NCI-H2029 (cell line): ENCODE measurements around the gene TMCC3.

Source experiments
- DNase-seq: peaks from one replicate; lab custom pipeline; 2025; lab: John Stamatoyannopoulos, UW

TMCC3 gene

DNA sequence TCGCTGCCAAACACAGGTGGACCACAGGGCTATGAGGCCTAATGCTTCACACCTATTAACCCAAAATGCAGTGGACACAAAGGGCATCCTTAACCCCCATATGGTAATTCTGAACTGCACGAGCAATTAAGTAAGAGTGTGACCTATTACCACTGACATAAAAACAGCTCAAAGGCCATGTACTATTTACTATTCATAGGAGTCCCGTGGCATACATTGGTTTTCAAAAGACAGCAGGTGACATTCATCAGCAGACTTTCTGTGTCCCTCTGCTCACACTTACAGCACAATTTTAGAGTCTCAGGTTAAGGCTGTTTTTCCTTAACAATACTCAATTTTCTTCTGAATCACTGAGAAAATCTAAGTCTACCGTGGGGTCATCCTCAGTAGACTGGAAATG is 23.1 kb upstream of the TMCC3 start:
- no peak for DNase-seq

DNA sequence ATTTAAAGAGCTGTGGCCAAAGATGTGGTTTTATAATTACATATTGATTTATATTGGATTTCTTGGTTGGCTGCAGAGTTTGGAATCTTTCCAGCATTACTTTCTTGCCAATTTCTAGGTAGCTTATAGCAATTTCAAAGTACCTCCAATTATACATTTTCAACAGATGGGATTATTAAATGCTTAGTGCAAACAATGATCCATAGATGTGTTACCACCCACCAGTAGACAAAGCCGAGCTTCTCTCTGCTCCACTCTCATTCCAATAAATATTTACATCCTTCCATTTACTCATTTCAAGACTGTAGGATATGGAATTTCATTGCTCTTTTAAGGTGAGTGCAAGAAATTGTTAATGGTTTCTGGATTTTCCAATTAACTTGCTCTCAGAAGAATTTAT is 21.6 kb upstream of the TMCC3 start:
- no peak for DNase-seq

DNA sequence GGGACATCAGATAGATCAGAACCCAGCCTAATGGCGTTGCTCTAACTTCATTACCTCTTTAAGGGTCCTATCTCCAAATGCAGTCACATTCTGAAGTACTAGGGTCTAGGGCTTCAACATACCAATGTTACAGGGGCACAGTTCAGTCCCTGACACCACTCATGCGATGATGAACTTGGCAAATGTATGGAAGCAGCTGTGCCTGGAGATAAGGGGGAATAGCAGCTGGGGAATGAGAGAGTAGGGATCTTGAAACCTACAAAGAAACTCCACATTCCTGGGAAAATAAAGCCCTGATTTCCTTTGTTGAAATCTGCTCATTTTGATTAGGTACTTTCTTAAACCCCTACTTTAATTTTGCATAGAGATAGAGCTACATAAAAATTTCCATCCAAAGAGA is 20.5 kb upstream of the TMCC3 start:
- DNase-seq = no peak

DNA sequence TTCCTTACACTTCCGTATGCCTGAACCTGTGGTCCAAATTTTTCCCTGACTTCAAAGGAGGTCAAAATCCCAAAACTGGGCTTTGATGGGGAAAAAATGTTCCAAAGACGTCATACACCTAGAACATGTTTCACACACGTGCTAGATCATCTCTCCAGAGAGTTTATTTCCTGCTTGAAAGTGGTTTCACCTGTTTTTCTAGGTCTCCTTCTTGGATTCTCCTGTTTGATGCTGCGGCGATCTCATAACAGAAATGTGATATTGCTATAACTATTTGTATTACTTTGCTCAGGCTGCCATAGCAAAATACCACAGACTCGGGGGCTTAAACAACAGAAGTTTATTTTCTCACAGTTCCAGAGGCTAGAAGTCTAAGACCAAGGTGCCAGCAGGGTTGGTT is 19.7 kb upstream of the TMCC3 start:
- peak; percentile 22 for DNase-seq

DNA sequence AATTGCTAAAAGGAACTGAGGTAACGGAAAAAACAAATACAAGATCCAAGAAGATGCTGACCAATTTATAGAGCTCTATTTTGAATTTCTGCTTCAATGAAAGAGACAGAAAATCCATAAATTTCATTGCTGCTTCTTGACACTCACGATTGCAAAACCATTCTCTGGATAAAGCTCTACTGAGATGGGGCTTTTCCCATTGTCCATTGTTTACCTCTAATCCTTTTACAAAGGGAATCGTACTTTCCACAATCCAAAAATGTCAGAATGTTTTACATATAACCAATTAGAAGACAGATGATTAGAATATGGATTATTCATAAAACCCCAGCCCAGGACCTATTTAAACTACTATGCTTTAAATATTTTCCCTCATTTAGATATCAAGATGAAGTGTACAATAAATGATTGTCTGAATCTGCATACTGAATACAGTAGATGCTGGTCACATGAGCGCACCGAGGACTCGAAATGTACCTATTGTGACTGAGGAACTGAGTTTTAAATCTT is 16.7 kb upstream of the TMCC3 start:
- DNase-seq = no peak

DNA sequence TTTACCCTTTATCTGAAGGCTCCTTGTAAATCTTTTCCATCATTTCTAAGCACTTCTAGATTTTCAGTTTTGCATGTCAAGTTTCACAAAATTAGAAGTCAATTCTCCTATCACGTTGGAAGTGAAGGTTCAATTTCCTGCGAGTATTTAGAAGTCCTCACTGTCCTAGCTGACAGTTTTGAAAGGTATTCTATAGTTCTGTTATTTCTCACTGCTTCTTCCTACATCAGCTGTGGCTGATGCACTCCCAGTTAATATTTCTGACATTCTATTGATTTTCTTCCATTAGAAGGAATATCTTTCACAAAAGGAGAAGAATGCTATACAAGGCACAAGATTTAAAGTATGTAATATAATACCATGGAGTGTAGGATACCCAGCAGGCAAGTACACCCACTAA is 15.8 kb upstream of the TMCC3 start:
- DNase-seq = no peak

DNA sequence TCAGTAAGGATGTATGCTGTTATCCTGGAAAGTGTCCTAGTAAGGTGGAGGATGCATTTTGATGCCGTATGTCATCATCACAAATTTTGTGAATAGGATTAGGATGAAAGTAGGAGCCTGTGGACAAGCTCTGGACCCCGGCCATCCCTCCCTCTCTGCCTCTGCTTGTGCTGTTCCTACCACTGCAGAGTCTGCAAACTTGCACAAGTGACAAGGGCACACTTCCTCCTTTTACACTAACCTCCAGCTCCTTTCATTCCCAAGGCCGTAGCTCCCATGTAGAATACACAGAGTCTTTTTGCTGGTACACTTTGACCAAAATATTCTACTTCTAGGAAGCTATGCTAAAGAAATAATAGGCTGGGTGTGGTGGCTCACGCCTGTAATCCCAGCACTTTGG is 13.3 kb upstream of the TMCC3 start:
- no peak for DNase-seq

DNA sequence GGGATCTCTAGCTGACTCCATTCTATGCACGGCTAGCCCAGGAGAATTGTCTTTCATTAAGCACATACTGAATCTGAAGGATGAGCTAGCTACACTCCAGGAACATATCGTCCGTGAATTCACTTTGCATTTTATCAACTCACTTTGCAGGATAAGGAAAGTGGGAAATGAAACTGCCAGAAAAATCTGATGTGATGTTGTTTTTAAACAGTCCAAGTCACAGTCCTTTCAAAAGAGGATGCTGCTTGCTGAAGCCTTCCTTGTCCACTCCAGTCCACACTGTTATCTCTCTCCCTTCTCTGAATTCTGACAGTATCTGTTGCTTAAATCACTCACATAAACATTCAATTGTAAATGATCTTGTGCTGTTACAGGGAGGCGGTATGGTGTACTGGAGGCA is 12.7 kb upstream of the TMCC3 start:
- DNase-seq = no peak

DNA sequence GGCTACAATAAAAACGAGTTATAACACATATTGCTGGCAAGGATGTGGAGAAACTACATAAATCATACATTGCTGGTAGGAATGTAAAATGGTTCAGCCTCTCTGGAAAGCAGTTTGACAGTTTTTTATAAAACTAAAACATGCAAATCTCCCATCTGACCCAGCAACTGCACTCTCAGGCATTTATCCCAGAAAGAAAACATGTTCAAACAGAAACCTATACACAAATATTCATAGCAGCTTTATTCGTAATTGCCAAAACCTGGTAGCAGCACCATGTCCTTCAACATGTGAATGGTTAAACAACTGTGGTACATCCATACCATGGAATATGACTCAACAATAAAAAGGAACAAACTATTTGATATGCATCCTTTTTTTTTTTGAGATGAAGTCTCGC is 10.1 kb upstream of the TMCC3 start:
- no peak for DNase-seq

DNA sequence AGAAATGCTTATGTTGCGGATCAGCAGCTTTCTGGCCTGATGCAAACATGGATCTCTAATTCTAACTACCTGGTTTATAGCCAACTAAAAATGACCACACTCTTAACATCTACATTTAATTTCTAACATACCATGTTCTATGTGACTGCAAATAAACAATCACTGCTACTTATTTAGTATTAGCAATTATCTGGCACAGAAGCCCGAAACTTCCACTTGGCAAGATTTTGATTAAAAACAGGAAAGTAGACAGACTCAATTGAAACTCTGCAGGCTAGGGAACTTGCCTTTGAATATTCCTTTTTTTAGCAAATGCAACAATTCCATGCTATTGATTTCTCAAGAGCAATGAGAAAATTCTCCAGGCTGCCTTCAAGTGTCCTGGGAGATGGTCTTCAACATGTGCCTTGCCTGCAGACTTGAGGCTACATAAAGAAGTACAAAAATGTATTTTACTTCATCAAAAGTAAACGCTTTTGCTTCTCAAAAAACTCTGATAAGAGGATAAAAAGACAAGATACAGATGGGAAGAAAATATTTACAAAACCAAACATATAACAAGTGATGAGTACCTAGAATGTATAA is 9.1 kb upstream of the TMCC3 start:
- no peak for DNase-seq

DNA sequence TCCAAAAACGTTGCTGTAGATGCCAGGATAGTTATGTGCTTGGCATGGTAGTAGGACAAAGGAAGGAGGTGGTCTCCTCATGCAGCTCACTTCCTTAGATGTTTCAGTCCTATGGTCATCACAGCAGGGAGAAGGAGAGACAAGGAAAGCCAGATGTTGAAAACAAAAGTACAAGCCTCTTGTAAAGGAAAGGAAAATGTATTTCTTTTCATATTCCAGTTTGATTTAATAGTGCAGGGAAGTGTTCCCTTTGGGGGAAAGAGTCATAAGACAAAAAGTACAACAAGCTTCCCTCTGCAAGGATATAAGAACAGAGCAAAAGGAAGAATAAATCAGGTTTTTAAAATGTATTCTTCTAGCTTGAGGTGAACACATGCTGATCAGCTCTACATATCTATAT is 8.6 kb upstream of the TMCC3 start:
- no peak for DNase-seq

DNA sequence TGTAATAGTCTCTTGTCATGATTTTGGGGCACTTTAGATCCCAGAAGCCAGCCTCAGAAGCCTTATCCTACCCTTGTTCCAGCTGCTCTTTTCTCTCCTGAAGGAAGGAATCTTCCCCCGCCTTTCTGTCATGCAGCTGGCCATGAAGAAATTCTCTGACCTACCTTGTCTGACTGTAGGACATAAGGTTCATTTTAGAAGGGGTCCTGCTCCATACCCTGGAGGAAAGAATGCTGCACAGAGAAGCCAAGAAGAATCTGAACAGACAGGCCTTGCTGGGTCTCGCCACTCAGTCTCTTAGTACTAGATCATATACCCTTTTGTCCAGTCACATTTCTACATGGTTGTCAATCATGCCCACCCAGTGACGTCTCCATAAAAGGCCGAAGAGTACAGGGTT is 6.2 kb upstream of the TMCC3 start:
- DNase-seq = no peak

DNA sequence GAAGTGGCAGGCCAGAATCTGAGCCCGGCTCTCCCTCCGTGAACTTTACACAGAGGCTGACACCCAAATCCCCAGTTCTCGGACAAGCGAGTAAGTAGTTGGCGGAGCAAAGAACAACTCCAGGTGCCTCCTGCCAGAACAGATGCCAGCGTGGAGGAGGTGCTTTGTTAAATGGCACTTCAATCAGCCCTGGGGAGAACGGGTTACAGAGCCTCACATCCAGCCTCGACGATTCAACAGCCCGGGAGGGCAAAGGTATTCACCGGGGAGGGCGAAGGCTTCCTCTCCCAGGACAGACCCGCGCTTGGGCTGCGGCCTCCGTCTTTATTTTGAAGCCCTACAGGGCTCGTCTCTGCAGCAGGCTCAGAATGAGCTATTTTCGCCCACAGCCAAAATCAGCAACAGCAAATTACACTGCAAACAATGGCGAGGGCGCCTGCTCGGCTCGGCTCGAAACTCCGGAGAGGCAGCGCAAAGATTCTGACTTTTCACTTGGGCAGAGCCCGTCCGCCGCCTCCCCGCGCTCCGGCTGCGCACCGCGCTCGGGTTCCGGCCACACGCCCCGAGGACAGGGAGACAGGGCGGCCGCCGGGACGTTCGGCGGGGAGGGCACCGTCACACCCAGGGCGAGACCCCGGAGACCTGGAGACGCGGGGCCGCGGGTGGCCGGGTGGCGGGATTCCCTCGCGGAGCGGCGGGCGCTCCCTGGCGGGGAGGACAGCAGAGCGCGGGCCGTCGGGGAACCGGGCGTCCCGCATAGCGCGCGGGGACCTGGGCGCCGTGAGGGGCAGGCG is 811 bp downstream of the TMCC3 start:
- DNase-seq = no peak

DNA sequence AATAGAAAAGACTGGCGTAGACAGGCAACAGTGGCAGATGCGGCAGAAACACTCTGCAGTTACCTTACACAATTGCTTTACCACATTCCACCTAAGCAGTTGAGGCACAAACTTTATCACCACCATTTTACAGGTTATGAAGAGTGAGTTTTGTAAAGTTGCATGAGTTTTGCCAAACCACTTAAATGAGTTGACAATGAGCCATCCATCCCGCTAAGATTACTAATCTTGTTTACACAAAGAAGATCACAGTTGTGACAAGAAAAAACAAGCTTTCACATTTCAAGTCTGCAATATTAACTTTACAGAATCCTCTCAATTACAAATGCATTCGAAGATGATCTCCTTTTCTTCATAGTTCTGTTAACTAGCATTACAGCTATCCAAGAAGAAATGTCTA is 1.8 kb downstream of the TMCC3 start:
- no peak for DNase-seq

DNA sequence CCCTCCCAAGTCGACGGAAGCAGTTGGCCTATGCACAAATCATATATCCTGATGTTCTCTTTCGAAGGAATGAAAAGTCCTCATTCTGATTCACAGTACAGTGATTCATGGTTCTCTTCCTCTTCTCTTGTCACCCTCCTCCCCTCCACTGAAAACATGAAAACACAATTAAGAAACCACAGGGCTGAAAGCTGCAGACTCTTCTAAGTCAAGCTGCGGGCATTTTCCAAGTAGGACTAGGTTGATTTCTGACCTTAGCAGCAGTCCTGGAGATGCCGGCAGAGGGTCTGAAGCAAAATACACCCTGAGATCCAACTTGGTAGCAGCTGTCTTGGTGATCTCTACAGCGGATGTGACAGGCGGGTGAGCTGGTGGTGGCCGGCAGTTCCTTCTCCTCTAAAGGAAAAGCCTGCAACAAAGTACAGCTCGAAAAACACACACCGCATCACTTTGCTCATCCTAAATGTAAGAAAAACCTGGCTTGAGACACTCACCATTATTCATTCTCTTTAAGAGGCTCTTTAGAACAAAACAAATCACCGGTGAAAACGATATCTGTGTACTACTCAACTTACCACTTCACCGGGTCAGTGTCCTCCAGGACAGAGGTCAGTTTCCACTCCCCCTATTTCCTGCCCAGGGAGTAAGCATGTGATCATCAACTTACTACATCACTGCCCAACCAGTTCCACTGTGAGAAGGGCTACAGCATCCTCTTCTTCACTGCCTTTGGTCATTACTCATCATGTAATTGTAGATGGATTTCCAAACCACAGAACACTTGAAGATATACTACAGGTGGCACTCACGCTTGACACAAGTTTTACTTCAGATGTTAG is 6.0 kb downstream of the TMCC3 start:
- peak; percentile 35 for DNase-seq

DNA sequence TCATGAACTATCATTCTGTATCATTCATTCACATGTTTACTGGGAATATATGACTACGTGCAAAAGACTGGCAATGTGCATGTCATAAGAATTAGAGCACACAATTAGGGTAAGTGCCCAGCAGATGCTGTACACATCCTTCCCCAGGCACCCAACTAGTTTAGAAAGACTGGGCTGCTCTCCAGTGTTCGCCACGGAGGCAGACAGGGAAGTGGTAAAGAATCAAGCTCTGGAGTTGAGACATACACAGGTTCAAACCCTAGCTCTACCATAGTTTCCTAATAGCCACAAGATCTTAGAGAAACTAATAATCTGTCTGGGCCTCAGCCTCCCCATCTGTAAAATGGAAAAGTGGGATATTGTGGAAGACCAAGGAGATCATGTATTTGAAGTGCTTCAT is 6.8 kb downstream of the TMCC3 start:
- DNase-seq = no peak

DNA sequence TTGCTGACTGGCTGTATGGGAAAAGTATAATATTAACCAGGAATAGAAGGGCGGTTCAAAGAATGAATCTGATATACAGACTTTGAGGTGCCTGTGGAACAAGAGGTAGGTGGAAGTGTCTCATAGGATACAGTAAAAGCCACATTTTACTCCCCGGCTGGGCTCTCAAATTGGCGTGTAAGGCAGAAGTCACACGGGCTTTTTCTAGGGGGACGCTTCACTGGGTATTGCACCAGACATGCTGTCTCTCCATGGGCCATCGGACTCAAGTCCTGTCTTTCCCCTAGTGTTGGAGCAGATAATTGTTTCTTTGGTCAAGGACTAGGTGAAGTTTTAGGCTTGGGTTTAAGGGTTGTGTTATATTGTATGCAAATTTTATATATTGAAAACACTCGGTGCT is 9.1 kb downstream of the TMCC3 start:
- no peak for DNase-seq

DNA sequence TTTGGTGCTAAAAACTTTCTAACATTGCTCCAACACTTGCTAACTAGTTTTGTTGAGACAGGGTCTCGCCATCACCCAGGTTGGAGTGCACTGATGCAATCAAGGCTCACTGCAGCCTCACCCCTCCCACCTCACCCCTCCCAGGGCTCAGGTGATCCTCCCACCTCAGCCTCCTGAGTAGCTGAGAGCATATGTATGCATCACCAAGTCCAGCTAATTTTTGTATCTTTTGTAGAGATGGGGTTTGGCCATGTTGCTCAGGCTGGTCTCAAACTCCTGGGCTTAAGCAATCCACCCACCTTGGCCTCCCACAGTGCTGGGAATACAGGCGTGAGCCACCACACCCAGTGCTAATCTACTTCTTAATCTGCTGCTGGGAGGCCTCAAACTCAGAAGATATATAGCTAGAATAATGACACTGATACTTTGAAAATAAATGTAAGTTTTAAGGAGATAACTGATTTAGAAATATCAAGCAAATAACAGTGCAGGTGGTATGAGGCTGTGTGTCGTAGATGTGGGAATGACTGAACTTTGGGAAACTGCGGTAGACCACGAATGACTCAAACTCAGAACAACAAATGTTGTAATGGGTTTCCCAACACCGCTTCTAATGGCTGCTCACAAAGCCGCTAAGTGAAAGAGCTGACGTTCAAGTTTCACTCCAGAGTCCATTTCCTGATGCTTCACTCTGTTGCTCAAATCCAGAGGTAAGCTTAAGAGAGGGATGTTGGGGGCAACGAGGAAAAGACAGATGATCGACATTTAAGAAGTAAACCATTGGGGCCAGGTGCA is 10.0 kb downstream of the TMCC3 start:
- no peak for DNase-seq

DNA sequence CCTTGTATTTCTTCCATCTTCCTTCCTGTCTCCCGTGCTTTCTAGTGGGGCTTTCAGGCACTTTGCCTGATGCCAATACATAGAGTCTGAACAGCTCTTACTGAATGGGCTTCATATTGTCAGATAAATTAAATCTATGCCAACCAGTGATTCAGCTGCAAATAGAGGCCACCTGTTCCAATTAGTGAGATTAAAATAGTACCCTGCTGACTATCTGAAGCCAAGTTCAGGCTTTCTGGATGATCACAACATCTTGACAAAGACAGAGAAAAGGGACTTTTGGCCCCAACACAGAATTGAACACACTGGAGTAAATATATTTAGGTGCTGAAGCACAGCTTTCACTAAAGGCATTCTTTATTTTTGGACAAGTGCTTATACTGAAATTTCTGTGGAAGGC is 11.8 kb downstream of the TMCC3 start:
- DNase-seq = no peak

DNA sequence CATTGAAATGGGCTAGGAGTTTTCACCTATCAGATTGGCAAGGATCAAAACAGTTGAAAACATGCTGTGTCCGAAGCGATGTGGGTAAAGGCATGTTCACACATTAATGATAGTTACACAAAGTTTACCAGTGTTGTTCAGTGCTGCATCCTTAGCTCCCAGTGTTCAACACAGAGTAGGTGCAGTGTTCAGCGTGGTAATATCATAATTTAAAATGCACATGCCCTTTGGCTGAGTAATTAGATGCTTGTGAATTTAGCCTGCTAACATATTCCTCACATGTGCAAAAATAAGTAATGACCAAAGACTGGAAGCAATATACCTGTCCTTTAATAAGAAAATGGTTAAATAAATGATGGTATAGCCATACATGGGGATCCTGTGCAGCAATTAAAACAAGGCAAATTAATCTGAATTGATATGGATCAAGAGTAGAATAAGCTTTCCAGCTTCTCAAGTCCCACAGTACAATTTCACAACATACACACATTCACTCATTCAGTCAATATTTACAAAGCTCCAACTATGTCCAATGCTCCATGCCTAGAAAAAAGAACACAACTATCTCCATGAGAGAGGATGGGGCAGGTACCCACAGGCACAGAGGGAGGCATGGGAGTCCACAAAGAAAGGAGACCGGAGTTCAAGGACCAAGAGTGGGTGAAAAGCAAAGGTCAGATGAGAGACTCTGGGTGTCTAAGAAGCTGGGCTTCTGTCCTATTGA is 12.8 kb downstream of the TMCC3 start:
- no peak for DNase-seq

DNA sequence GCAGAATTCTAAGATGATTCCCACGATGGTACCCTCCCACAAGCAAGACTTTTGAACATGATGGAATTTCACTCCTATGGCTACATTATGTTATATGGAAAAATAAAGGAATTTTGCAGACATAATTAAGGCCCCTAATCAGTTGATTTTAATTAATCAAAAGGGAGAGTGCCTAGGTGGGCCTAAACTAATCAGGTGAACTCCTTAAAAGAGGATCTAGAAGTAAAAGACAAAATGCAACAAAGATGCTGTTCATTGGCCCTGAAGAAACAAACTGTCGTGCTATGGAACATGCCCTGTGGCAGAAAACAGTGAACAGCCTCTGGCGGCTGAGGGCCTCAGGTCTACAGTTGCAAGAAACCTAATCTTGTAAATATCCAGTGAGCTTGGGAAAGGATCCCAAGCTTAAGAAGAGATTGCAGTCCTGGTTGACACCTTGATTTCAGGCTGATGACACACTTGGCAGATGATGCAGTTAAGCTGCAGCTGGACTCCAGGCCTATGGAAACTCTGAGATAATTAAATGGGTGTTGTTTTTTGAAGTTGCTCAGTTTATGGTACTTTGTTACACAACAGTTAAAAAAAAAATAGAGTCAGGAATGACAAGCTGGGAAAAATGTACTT is 13.8 kb downstream of the TMCC3 start:
- DNase-seq = no peak
